Skeletal muscle cell (primary cell): ENCODE data around the gene GAK.

Source experiments
- DNase-seq: peaks from one replicate; pipeline ENCODE4 v3.0.0-alpha.2; 2010; ENCODE audit warnings: low read depth
- H3K4me3 ChIP-seq: 2 replicates; pipeline ENCODE4 v1.5.1; 2011; ENCODE audit warnings: low read depth, mild to moderate bottlenecking, control low read depth, low read length, moderate library complexity

The GAK gene

DNA sequence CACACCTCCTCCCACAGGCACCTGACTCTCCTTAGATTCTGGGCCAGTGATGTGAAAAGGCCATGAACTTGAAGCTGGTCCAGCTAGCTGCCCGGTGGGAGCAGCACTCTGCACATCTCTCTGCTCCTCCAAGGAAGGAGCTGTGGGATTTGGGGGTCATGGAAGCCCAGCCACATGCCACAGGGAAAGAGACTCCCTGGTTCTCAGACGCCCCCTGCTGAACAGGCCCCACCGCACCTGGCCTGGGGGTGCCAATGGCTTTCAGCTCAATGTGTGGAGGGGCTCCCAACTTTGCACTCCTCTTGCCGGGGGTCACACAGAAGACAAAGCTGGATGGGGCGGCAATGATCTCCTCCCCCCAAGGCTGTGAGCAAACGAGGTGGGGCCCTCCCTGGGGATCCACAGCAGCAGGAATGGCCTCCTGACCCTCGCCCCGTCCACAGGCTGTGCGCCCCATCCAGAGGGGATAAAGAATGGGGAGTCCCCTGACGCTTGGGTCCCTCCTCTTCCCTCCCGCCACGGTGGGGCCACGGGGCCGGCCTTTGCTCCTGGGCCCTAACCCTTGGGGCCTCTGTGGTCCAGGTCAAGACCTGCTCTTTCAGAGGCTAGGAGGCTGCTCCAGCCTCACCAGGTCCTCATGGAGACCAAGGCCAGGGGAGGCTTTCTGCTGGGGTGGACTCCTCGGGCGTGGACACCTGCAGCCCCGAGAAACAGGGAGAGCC is 51.3 kb downstream of the GAK start:
- H3K4me3 ChIP-seq, result no peak overlapping the region
- no peak for DNase-seq

DNA sequence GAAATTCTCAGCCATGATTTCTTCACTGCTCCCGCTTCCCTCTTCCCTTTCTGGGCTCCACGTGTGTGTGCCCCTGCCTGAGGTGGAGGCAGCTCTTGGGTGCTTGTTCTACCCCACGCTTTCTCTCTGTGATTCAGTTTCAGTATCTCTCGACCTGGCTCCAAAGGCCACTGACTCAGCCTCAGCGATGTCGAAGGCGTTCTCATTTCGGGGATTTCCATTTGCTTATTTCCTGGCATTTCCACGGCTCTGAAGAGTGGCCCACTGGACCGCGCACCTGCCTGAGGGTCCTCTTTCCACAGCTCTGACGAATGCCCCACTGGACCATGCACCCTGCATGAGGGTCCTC is 52.4 kb downstream of the GAK start:
- H3K4me3 ChIP-seq, result no peak overlapping the region
- DNase-seq, result no peak

DNA sequence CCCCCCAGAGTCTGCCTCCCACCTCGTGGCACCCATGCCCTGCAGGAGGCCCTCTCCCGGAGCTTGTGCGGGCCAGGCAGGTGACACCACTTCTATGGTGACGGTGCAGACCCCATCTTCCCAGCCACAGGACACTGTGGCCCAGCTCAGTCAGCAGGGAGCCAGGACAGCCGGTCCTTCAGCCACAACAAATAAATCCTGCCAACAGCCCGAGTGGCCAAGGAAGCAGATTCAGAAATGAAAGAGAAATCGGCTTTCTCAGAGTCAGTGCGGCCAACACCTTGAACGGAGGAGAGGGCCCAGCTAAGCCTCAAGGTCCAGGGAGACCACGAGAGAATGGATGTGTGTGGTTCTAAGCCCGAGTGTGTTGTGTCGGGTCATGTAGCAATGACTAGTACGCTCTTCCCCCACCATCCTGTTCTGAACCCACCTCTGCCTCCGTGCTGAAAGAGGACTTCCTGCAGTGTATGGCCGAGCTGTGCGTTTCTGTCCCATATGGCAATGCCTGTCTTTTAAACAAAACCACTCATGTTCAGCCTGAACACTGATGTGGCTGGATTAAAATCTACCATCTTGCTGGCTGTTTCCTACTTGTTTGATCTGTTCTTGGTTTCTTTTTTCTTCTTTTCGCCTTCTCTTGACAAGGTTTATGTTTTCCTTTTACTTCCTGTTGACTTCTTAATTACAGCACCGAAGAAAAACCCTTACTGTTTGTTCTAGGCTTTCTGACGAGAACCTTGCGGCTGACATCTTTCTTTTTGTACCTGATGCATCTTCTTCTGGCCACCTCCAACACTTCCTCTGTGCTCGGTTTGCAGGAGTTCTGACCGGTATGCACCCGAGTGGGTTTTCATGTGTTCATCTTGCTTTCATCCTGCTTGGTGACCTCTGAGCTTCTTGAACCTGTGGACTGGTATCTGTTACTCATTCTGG is 53.1 kb downstream of the GAK start:
- no peak for DNase-seq
- no peak overlapping the region for H3K4me3 ChIP-seq

DNA sequence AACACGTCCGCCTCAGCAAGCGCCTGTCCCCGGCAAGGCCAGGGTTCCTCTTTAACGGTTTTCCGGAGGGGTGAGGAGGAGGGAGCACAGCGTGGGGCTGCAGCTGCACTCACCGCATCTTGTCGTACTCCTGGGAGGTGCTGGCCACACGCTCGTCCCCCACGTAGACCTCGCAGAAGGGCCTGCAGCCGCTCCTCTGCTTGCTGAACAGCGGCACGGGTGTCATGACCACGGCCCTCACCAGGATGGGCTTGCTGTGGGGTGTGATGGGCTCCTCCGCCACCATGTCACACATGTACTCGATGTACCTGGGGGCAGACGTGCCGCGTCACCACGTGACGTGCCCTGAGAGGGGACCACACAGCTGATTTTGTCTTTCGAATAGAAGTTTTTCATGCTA is 54.6 kb downstream of the GAK start:
- no peak overlapping the region for H3K4me3 ChIP-seq
- no peak for DNase-seq

DNA sequence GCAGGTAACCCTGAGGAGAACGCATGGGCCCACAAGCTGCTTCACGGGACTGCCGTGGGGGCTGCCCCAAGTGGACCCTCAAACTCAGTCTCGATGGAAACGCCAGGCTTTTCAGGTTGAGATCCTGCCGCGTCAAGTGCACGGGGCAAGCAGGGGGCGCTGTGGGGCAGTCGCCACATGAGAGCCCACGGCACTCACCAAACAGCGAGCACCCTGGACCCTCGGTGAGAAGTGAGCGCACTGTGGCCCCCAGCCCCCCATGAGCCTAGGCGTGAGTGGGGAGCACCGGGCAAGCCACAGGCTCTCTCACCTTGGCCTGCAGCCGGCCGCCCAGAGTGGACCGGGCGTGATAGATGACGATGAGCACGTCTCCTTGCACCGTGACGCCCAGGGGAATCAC is 55.3 kb downstream of the GAK start:
- H3K4me3 ChIP-seq, result no peak overlapping the region
- DNase-seq, result no peak

DNA sequence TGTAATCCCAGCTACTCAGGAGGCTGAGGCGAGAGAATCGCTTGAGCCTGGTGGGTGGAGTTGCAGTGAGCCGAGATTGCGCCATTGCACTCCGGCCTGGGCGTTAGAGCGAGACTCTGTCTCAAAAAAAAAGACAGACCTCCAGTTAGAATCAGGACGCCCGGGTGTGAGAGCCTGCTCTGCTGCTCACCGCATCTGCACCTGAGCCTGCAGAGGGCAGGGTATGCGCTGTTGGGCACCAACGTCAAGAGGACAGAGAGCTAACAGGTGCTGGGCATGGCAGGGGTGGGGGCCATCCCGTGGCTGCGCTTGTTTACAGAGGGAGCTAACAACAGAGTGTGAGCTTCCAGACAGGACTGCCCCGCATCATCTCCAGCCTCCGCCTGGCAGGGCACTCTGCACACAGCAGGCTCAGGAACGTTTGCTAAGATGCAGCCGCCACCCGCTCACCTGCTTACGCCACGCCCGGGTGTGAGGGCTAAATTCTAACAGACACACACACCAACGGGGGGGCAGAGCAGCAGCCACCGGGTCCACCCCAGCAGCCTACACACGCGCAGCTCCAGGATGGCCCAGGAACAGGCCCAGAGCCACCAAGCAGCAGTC is 56.2 kb downstream of the GAK start:
- no peak overlapping the region for H3K4me3 ChIP-seq
- DNase-seq, result no peak

DNA sequence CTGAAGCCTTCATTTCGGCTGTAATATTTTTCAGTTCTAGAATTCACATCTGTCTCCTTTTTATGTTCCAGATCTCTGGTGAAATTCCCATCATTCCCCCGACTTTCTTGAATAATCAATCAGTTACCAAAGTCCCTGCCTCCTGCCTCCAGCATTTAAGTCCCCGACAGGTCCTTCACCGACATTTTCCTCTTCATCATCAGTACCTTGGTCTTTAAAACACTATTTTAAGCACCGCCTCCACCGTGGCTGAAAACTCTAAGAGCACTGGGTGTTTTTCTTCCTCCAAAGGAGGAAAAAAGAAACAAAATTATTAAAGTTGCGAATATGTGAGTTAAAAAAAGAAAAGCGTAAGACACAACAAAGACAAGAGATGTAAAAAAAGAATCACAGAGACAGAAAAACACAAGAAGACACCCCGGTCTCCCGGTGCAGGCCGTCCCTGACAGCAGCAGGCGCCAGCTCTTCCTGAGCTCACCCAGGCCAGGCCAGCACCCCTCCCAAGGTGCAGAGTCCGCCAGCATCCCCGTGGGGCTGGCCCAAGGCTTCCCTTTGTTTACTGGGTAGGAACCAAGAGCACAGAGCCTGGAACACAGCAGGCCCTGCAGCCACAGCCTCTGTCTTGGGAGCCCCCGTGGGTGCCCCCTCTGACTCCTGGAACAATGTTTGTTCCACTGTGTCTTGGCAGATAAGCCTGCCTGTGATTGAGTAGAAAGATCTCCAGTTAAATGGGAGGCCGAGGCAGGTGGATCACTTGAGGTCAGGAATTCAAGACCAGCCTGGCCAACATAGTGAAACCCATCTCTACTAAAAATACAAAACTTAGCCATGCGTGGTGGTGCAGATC is 56.9 kb downstream of the GAK start:
- no peak for DNase-seq
- H3K4me3 ChIP-seq, result no peak overlapping the region

DNA sequence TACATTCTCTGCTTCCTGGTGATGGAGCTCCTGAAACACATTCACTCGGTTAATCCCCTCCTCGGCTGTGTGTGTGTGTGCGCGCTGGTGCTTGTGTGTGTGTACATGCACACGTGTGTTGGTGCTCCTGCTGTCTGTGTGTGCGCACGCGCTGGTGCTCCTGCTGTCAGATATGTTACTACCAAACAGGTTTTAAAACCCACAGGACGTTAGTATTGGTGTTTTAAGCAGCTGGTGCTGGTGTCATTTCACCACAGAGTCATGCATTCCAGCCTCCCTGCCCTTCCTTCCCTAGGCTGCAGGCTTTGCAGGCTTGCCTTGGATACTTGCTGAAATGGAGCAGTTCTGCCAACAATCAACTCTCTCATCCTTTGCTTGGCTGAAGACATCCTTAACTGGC is 58.1 kb downstream of the GAK start:
- DNase-seq, result no peak
- no peak overlapping the region for H3K4me3 ChIP-seq

DNA sequence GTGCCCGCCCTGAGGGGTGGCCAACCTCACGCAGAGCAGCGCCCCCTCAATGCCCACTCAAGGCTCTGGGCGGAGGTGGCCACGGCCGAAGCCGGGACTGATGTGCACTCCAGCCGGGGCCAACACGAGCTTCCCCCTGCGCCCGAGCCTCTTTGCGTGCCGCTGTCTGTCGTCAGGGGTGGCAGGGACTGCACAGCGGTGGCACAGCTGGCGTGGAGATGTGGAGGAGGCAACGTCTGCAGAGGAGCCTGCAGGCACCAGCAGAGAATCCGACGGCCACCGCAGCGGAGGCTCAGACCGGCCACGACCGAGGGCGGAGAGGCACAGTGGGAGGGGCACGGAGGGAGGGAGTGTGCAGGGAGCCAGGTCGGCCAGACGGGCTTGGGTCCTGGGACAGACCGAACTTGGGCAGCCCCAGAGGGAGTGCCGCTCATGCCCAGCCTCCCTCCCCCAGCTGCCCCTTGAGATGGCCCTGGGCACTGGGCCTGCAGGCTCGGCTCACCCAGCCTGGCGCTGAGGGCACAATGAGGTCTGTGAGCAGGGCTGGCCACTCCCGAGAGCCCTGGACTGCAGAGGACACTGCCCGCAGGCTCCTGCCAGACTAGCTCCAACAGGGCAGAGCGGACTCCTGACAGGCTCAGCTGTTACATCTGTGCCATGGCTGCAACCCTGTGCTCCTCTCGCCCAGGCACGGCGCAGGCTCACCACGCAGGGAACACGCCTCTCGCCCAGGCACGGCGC is 59.7 kb downstream of the GAK start:
- DNase-seq, result no peak
- no peak overlapping the region for H3K4me3 ChIP-seq

DNA sequence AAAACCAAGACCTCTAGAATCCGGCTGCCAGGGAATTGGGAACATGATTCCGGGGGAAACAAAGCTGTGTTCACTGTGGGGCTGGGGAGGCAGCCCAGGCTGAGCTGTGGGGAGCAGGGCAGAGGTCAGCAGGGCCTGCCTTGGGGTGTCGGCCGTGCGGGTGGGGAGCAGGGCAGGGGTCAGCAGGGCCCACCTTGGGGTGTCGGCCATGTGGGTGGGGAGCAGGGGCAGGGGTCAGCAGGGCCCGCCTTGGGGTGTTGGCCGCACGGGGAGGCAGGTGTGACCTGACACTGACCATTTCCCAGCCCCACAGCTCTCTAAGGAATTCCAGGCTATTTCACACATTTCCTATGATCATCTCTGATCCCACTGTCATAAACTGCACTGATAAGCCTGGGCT is 60.6 kb downstream of the GAK start:
- no peak overlapping the region for H3K4me3 ChIP-seq
- DNase-seq, result no peak

DNA sequence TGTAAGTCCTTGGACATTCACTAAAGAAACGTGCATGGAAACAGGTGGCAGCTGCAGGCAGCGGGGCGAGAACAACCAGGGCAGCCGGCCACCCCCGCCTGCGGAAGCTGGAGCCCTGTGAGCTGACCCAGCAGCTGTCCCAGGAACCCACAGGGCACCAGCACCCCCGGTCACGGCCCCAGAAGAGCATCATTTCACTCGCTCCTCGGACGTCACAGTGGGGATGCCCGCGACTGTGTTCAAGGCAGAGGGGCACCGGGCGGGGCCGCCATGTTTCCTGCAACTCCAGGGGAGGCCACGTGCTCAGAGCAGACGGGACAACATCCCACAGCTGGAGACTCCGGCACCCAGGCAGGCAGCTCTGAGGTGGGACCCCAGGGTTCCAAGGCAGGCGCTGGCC is 61.2 kb downstream of the GAK start:
- H3K4me3 ChIP-seq, result no peak overlapping the region
- DNase-seq, result no peak

DNA sequence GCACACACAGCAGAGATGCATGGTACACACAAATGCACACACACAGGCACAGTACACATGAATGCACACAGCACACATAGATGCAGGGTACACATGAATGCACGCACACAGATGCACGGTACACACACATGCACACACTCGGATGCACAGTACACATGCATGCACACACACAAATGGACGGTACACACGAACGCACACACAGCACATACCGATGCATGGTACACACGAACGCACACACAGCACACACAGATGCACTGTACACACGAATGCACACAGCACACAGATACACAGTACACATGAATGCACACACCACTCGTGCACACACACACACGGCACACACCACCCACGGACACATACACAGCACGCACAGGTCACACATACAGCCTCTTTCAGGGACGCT is 62.3 kb downstream of the GAK start:
- no peak for DNase-seq
- no peak overlapping the region for H3K4me3 ChIP-seq

DNA sequence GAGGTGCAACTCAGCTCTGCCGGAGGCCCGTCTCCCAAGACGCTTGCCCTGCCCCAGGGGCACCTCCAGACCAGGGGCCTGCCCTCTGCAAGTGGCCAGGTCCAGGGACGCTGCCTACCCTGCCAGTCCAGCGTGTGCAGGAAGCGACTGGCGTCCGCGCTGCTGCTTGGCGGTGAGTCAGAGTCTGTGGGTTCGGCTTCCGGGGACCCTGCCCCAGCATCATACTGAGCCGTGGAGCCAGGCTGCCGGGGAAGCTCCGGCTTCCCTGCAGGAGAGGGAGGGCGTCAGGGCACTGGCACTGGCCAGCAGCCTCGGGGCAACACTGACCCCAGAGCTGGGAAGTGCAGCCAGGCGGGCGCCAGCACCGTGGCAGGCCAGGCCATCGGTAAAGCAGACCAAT is 63.7 kb downstream of the GAK start:
- DNase-seq, result no peak
- no peak overlapping the region for H3K4me3 ChIP-seq

DNA sequence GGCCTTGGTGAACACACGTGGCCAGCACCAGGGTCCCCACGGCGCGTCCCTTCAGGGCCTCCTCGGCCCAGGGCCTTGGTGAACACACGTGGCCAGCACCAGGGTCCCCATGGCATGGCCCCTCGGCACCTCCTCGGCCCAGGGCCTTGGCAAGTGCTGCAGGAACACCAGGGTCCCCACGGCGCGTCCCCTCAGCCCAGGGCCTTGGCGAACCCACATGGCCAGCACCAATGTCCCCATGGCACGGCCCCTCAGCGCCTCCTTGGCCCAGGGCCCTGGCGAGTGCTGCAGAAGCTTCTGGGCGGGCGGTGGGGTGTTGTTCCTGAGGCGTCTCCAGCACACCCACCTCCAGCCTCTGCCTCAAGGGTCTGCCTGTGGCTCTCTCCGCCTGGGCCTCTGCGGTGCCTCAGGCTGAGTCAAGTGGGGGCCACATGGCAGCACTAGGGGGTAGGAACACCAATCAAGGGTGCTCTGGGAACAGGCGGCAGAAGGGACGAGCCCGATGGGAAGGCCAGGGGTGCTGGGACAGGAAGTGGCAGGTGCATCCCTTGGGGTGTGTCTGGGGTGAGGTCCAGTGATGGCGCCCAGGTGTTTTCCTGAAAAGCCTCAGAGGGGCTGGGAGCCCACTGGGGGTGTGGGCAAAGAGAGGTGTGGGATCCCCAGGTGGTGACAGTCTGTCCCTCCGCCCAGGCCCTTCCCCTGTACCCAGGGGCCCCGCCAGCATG is 64.4 kb downstream of the GAK start:
- H3K4me3 ChIP-seq, result no peak overlapping the region
- DNase-seq, result no peak

DNA sequence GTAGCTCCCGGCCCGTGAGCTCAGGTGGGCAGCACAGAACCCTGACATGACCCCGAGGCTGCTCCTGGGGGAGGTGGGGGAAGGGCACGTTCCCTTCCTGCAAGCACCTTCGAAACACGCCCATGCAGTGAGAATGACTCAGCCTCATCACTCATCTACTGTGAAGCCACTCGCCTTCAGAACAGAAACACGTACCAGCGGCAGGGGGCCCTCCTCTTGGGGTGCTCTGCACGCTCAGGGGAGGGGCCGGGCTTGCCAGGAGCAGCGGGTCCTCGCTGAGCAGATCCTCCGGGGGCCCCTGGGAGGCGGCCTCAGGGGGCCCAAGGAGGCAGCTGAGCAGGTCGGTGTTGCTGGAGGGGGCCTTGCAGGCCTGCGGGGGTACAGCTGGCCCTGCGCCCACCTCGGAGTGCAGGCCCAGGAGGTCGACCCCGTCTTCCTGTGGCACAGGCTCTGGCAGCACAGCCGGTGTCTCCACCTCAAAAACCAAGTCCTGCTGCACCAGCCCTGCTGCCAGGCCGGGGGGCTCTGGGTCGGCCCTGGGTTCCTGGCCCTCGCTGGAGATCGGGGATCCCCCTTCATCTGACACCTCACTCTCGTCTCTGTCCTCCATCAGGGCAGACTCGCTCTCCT is 65.2 kb downstream of the GAK start:
- DNase-seq, result no peak
- no peak overlapping the region for H3K4me3 ChIP-seq

DNA sequence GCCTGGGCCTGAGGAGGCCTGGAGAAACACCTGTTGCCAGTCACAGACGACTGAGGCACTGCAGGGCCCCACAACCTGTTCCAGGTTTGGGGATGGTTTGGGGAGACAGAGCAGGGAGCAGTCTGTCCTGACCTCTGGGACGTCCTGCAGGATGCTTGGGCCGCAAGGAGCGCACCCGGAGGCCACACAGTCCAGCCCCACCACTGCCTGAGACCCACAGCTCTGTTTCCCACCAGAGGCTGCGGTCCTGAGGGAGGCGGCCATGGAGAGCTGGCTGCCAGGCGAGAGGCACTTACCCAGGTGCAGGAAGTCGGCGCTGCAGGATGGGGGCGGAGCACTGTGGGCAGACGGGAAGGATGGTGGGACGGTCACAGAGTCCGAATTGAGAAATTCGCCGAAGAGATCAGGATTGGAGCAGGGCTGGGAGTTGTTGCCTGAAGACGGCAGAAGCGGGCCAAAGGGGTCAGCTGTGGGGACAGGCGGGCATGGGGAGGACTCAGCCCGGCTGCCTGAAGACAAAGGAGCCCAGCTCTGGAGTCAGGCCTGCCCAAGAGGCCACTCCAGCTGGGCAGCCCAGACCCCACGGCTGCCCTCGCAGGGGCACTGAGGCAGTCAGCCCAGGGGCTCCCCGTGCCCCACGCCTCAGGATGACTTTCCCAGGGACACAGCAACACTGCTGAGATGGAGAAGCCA is 65.9 kb downstream of the GAK start:
- no peak overlapping the region for H3K4me3 ChIP-seq

DNA sequence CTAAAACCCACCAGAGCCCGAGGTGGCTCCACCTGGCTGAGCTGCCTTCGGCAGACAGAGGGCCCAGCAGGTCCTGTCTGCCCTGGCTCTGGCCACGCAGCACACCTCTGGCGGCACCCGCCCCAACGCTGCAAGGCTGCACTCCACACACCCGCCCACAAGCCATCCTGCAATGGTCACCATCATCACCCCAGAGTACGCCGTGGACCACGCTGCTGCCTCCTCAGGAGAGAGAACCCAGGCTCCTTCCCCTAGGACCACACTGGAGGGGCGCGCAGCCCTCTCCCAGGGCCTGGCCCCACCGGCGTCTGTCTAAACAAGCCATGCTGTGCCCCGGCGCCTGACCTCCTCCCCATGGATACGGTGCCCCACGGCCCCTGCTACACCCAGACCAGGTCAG is 66.5 kb downstream of the GAK start:
- no peak overlapping the region for H3K4me3 ChIP-seq

More for the DNA sequence above, 65.9 kb downstream of the GAK start:
- DNase-seq, result no peak

DNA sequence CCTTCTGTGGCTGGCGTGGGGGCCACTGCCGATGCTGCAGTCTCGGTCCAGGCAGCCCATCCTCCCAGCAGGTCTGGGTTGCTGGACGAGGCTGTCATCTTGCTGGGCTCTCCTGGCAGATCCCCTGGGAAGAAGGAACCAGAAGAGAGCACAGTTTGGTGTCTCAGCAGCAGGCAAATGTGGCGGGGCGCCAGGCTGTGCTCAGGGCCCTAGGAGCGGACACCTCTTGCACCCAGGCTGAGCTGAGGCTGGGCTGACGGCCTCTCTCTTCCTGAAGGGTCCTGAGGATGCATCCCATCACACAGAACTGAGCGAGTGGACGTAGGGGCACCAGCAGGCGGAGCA is 67.0 kb downstream of the GAK start:
- no peak for DNase-seq

More for the DNA sequence above, 66.5 kb downstream of the GAK start:
- no peak for DNase-seq

More for the DNA sequence above, 67.0 kb downstream of the GAK start:
- H3K4me3 ChIP-seq, result no peak overlapping the region
